Suprapubic skin (tissue), 4 donors: Measurements from ENCODE around the gene USP43.

Source experiments
- POLR2A ChIP-seq, 2 donors: fragments of 450-650 bp; IDR thresholded peaks; one replicate each; pipeline ENCODE4 v1.6.1; 2017; ENCODE audit warnings: antibody characterized with exemption in 2 of 2, mild to moderate bottlenecking in 2 of 2, moderate library complexity in 2 of 2
- POLR2AphosphoS5 ChIP-seq, 3 donors: sonication (generic); formaldehyde crosslinking; IDR thresholded peaks; one replicate each; pipeline ENCODE4 v1.6.1; 2017; ENCODE audit warnings: antibody characterized with exemption in 3 of 3
- TF ChIP-seq, protein P1 (sequence below), 2 donors: fragments of 200-600 bp in 1 of 2; fragments of 450-650 bp in 1 of 2; sonication (generic) in 1 of 2; IDR thresholded peaks; one replicate each; pipeline ENCODE4 v1.5.1; 2016 to 2019; ENCODE audit warnings: antibody characterized with exemption in 2 of 2, mild to moderate bottlenecking in 1 of 2, moderate library complexity in 1 of 2

GRCh38 chr17:9768381-9768934 is 123.1 kb downstream of the USP43 start:
- TF ChIP-seq POLR2A (IDR thresholded peaks at IDR 0.05): no peak
- TF ChIP-seq, protein P1, sequence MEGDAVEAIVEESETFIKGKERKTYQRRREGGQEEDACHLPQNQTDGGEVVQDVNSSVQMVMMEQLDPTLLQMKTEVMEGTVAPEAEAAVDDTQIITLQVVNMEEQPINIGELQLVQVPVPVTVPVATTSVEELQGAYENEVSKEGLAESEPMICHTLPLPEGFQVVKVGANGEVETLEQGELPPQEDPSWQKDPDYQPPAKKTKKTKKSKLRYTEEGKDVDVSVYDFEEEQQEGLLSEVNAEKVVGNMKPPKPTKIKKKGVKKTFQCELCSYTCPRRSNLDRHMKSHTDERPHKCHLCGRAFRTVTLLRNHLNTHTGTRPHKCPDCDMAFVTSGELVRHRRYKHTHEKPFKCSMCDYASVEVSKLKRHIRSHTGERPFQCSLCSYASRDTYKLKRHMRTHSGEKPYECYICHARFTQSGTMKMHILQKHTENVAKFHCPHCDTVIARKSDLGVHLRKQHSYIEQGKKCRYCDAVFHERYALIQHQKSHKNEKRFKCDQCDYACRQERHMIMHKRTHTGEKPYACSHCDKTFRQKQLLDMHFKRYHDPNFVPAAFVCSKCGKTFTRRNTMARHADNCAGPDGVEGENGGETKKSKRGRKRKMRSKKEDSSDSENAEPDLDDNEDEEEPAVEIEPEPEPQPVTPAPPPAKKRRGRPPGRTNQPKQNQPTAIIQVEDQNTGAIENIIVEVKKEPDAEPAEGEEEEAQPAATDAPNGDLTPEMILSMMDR (IDR thresholded peaks at IDR 0.05): peak; percentile 12 to 55
- no peak for TF ChIP-seq POLR2AphosphoS5 (IDR thresholded peaks at IDR 0.05)
